SKM-1 (cell line): ENCODE measurements around the gene TRIO.

Experiments used
- DNase-seq: peaks from one replicate; lab custom pipeline; 2025; ENCODE audit not compliant: unreplicated experiment; lab: John Stamatoyannopoulos, UW

TRIO gene

GRCh38 chr5:14347522-14347921 lies 204.4 kb downstream of the TRIO start:
- DNase-seq: no peak

GRCh38 chr5:14348142-14348541 lies 205.0 kb downstream of the TRIO start:
- no peak for DNase-seq

DNA sequence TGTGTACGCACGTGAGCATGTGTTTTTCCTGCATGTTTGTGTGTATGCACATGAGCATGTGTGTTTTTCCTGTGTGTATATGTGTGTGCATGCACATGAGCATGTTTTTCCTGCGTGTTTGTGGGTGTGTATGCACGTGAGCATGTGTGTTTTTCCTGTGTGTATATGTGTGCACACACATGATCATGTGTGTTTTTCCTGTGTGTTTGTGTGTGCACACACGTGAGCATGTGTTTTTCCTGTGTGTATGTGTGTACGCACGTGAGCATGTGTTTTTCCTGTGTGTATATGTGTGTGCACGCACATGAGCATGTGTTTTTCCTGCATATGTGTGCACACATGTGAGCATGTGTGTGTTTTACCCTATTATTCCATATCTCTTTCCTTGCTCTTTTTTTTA lies 205.9 kb downstream of the TRIO start:
- no peak for DNase-seq

DNA sequence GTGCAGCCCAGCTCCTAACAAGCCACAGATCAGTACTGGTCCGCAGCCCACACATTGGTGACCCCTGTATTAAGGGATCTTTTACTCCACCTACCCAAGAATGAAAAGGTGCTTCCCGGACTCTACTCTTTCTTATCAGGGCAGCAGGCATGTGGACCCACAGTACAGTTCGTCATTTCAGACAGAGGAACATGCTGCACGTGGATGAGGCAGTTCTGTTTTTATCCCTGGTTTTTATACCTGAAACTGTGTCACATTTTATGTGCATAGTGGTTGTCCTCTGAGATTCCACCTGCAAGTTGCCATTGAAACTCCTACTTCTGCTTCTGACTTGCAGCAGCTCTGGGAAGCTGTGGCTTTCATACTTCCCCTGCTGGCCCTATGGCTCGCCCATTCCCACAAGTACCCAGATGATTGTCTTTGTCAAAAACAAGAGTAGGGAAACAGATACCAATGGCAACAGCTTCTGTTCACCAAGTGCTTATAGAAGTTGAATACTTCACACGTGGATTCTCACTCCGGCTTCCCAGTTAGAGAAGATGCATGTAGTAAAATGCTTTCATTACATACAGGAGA lies 208.0 kb downstream of the TRIO start:
- DNase-seq: peak; percentile 2

- peak; percentile 45 for DNase-seq
Observed at GRCh38 chr5:14351845-14352712, 208.9 kb downstream of the TRIO start.

GRCh38 chr5:14353726-14354474 lies 210.8 kb downstream of the TRIO start:
- DNase-seq: no peak

DNA sequence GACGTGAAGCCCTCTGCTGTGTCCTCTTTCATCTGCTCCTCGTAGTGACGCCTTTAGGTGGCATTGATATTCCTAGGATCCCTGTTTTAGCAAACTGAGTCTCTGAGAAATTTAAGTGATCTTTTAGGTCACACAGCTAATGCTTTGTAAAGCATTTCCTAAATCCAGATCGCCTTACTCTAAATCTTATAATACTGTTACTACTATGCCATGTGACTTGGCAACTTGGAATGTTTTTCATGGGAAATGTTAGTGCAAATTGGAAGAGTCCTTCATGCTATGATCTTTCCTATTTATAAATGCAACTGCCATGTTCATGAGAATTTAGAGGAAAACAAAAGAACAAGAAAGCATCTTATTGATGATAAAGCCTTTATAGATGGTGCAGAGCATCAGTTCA lies 212.2 kb downstream of the TRIO start:
- DNase-seq: no peak

DNA sequence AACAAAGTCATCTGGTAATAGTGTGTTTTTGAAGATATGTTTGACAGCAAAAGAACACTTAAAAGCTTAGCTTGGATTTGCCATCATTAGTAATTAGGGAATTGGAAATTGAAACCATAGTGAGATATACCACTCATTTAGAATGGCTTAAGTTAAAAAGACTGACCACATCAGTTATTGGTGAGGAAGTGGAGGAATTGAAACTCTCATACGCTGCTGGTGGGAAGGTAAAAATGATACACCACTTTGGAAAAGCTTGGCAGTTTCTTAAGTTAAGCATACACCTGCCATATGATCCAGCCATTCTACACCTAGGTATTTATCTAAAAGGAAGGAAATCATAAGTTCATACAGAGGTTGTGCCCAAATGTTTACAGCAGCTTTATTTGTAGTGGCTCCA lies 213.2 kb downstream of the TRIO start:
- no peak for DNase-seq

- no peak for DNase-seq
Observed at GRCh38 chr5:14357441-14357840, 214.3 kb downstream of the TRIO start.

GRCh38 chr5:14357851-14358250 lies 214.7 kb downstream of the TRIO start:
- DNase-seq: no peak

- DNase-seq: no peak
Observed at GRCh38 chr5:14358536-14358935, 215.4 kb downstream of the TRIO start.

DNA sequence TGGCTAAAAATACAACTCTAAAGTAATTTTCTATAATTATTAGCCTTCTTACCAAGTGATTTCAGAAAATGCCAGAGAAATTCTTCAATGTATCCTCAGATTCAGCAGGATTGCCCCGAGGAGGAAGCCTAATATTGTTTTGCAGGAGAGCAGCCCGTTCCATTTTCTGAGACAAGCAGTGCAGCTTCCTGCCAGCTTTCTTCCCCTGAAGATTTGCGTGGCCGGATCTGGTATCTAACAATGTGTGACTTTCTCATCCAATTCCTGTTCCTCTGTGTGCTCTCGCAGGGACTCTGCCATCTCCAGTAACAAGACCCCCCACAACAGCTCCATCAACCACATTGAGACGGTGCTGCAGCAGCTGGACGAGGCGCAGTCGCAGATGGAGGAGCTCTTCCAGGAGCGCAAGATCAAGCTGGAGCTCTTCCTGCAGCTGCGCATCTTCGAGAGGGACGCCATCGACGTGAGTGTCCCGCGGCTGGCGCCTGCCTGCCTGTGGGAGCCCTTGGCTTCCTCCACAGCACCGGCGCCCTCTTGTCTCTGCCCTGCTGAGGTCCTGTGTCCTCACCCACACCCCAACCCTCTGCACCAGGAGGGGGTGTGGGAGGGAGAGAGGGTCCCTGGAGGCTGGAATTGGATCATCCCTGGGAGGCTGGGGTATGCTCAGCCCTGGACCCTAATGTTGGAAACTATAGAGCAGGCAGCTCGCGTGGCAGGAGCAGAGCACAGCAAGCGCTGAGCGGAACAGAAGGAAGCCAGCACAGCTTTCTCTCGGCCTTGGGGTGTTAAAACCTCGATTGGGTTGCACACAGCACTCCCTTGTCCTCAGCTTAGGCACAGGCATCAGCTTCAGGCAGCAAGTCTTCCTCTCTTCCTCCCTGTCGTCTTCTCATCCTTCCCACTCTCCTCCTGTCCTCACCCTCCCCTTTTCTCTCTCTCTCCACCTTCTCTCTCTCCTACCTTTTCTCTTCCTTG lies 216.2 kb downstream of the TRIO start:
- DNase-seq: no peak

GRCh38 chr5:14362491-14362890 lies 219.3 kb downstream of the TRIO start:
- DNase-seq: no peak

GRCh38 chr5:14364096-14364495 lies 221.0 kb downstream of the TRIO start:
- DNase-seq: no peak

- DNase-seq: no peak
Observed at GRCh38 chr5:14364576-14365472, 221.7 kb downstream of the TRIO start.

GRCh38 chr5:14365831-14366430 lies 222.8 kb downstream of the TRIO start:
- no peak for DNase-seq

- DNase-seq: no peak
Observed at GRCh38 chr5:14366763-14367162, 223.6 kb downstream of the TRIO start.

DNA sequence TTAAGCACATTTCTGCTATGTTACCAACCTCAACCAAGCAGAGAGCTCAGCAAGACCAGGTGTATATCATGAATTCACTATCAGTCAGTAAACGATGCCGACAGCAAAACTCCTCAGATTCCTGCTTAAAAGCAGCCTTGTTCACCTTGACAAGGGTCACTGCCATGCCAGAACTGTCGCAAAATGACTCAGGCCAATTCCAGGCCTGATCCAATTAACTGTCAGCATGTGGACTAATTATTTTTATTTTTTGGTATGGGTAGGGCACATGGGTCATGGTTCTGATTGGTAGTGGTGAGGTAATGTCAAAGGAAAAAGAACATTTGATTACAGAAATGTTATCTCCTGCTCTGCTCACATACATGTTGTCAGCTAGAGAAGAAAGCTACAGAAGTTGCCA lies 224.2 kb downstream of the TRIO start:
- DNase-seq: no peak

DNA sequence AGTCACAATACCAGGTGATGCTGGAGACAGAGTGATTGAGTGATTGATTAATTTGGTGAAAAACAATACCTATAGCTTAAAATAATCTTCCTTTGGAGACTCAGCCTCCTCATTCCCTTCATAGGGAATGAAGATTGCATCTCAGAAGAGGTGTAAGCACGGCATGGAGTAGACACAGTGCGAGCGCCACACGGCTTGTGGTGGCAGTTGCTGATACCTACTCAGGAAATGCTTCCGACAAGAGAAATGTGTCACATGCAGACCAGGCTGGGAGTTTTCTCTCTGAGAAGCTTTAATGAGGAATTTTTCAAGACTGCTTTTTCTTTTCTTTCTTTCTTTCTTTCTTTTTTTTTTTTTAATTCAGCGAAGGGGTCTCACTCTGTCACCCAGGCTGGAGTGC lies 226.6 kb downstream of the TRIO start:
- DNase-seq: no peak
